NB4 (cell line): ENCODE results near the gene TVP23C.

Experiments used
- MYC ChIP-seq: IDR thresholded peaks from 2 replicates; pipeline ENCODE4 v1.6.1; 2011; ENCODE audit warnings: low read depth, low read length
- POLR2A ChIP-seq: IDR thresholded peaks from 2 replicates; pipeline ENCODE4 v1.6.1; 2011; ENCODE audit warnings: mild to moderate bottlenecking; ENCODE audit not compliant: insufficient read length; ENCODE audit errors: extremely low read depth
- TF ChIP-seq, protein P1 (sequence below): IDR thresholded peaks from one replicate; pipeline ENCODE4 v1.5.1; 2012; ENCODE audit warnings: low read depth, low read length

DNA sequence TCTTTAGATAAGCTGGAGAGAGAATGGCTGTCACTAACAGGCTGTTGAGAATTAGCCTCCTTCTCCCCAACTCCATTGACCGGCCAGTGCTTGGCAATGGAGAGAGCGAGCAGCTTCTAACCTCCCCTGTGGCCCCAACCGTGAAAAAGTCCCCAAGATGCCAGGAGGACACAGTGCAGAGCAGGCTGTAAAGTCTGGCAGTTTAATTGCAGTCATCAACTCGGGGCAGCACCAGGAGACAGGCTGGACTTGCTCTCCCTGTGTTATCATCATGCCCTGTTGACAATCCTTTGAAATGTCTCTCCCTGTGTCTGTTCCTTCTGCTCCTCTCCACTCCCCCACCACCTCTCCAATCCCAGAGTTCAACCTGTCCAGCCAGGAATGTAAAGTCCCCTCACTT, 95.2 kb downstream of the TVP23C start:
- TF ChIP-seq, protein P1, sequence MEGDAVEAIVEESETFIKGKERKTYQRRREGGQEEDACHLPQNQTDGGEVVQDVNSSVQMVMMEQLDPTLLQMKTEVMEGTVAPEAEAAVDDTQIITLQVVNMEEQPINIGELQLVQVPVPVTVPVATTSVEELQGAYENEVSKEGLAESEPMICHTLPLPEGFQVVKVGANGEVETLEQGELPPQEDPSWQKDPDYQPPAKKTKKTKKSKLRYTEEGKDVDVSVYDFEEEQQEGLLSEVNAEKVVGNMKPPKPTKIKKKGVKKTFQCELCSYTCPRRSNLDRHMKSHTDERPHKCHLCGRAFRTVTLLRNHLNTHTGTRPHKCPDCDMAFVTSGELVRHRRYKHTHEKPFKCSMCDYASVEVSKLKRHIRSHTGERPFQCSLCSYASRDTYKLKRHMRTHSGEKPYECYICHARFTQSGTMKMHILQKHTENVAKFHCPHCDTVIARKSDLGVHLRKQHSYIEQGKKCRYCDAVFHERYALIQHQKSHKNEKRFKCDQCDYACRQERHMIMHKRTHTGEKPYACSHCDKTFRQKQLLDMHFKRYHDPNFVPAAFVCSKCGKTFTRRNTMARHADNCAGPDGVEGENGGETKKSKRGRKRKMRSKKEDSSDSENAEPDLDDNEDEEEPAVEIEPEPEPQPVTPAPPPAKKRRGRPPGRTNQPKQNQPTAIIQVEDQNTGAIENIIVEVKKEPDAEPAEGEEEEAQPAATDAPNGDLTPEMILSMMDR: no peak
- no peak for TF ChIP-seq MYC
- TF ChIP-seq POLR2A: no peak
